ENCODE data around the gene SLC7A4.
"Not testable (repeated sequence)": the region's sequence is repeated elsewhere in the genome, so short reads cannot be mapped to it uniquely, and the experiment has no call there.

SLC7A4 gene

DNA sequence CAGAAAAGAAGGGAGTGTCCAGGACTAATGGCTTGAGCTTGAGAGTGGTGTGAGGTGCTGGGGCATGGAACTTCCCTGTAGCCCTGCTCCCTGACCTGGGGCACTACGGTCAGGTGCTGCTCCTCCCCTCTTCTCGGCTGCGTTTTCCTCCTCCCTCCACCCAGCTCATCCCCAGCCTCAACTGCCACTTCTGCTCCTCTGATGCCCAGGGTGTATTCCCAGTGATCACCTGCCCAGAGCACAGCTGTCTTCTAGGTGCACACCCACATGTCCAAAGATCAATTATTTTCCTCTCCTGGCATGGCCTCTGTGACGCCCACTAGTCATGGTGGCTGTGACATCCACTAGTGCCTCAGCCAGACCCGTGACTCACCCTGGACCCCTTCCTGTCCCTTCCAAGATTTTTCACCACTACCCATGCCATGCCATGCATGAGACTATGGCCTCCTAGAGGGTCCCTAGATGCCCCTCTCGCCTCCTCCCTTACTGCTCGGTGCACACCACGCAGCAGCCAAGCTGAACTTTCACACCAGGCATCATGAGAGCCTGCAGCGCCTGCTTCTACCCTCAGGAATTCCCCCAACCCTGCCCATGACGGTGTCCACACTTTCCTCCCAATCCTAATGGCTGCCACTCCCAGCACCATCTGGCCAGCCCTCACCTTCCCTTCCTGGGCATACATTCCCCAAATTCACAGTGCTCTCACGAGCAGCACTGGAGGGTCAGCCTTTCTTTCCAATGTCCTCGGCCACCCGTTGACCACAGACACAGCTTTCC is 15.5 kb downstream of the SLC7A4 start:
- DNase-seq (ENCODE audit: low read depth in 2 of 2), result no peak

GRCh38 chr22:21015466-21016006 is 16.8 kb downstream of the SLC7A4 start:
- DNase-seq (ENCODE audit: low read depth in 2 of 2), result no peak

GRCh38 chr22:21014726-21015465 is 17.5 kb downstream of the SLC7A4 start, which contains the start of gene P2RX6:
Gene P2RX6 (plus strand): TSS chr22:21015165. CDS start chr22:21015175, 10 bp downstream.
- DNase-seq (ENCODE audit: low read depth in 2 of 2), result no peak

DNA sequence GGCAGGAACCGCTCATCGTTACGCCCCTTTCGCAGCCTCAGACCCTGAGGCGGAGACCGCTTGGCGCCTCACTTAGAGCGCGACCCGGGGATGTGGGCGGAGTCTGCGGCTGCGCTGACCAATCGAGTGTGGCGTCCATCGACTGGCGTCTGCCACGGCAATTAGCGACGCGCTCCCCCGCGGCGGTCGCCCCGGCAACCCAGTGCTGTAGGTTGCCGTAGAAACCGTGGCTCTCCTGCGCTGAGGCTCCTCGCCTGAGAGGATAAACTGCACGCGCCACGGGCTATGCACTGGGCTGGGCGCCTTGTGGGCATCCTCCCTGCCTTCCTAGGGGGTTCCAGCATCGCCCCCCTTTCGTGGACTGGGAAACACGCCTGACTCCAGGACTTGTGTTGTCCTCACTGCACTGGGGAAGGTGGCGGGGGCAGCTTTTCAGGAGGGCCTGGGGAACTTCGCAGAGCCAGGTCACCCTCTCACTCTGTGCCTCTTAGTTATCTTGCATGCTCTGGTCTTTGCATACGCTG is 18.1 kb downstream of the SLC7A4 start:
- DNase-seq (ENCODE audit: low read depth in 2 of 2), result peak; percentile 62 to 67

GRCh38 chr22:21013657-21014201 is 18.6 kb downstream of the SLC7A4 start:
- no peak for DNase-seq (ENCODE audit: low read depth in 2 of 2)

DNA sequence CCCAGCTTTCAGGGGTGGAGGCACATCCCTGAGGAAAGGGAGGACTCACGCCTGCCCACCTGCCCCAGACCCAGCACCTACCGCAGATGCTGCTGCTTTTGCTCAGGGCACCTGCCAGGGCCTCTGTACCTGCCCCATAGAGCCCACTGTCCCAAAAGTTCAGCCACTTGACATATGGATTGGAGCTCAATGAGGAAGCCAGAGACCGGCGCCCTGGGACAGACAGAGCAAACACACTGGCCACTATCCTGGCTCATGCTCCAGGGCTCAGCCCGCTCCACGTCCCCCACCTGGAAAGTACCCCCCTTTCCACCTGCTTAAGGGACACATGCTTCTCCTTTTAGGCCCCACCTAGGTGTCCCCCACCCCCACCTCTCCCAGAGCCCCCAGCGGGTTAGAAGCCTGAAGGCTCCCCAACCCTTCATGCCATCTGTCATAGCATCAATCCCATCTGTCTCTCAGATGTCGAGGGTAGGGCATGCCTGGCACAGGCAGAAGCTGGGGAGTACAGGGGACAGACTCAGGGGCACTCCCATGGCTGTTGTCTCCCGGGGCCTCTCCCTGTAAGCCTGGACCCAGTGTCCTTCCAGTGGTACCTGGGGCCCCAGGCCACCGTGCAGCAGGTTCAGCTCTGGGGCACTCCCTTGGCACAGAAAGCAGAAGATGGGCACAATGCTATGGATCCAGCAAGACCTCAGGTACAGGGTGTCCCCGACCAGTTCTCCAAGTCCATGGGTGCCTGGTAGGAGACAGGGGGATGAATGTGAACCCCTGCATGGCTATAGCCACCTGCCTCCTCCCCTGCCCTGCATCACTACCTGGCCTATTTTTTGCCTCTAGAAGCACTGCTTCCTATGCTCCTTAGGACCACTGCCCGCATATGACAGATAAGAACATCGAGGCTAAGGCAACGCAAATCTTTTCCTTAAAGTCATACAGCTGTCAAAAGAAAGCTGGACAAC is 19.6 kb downstream of the SLC7A4 start:
- no peak for DNase-seq (ENCODE audit: low read depth in 2 of 2)

DNA sequence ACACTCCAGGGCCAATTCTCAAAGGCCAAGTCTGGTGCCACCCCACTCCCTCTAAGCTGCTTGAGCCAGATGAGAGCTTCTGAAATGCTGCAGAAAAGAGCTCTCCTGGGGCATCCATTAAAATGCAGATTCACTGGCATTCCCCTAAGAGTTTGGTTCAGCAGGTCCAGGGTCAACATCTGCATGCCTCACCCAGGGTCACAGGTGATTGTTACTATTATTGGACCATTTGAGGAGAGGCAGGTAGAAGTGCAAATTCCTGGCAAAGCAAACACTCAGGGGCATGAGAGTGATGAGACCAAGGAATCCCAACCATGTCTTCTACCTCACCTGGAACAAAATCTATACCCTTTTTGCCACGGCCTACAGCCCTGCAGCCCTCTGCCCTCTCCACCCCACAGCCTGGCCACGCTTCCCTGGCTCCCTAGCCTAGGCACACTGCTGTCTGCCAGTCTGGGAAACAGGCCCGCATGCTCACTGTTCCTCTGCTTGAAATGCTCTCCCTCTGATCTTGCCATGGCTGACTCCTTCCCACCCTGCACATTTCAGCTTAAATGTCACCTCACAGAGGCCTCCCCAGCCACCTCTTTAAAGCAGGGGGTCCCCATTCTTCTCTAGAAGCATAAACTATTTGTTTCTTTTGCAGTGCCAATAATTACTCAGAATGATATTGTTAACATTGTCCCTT is 21.8 kb downstream of the SLC7A4 start:
- DNase-seq (ENCODE audit: low read depth in 2 of 2), result no peak

DNA sequence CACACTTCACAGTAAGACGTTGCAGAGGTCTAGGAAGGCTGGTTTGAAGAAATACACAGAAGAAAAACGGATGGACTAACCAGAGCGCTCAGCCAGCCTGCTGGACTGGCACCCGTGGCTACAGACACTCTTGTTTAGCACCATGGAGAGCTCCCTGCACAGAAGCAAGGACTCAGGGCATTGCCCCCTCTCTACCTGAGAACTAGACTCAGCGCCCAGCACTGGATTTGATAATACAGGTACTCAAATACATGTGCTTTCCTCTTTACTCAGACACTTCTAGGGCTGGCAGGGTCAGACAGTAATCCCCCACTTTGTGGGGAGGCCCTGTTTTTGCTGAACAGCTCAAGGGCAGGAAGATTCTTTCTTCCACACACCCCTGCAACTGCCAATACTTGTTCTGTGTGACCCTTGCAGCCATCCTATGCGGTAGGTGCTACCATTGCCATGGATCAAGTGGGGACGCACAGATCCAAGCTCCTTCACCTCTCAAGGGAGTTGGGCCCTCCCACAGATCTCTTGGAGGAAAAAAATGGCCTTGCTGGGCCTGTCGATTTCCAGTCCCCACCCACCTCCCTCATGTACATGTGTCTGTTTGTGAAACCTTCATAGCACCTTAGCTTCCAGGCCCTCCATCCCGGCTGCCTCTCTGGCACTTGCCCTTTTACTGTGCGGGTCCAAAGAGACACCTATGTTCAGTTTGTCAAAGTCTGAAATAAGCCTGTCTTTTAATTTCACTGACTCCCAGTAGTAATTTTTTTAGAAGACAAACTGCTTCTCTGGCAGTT is 22.5 kb downstream of the SLC7A4 start:
- no peak for DNase-seq (ENCODE audit: low read depth in 2 of 2)

DNA sequence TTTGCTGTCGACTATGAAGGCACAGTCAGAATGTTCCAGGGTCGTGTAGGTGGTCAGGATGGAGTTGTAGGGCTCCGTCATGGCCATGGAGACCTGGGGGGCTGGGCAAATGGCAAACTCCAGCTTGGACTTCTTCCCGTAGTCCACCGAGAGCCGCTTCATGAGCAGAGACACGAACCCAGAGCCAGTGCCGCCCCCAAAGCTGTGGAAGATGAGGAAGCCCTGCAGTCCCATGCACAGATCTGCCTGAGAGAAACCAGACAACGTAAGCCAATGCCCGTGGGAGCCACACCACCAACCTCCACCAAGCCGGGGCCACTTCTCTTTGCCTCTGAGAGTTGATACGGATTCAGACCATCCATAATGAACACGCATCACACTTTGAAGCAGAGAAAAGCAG is 23.2 kb downstream of the SLC7A4 start:
- DNase-seq (ENCODE audit: low read depth in 2 of 2), result not testable (repeated sequence)

DNA sequence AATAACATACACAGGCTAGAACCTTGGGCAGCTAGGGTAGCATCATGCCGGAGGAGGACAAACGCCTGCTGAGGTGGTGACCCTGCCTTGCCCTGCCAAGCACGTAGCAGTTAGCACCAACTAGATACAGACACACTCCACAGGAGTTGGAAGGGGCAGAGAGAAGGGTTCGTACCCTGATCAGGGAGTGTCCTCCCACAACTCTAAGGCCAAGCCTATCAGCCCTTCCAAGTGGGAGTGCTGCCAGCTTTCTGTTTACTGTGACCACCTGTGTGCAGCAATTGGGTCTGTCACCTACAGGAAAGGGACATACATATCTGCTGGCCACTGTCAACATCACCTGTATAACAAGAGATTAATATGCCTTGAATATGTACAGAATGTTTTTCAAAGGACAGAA is 28.6 kb downstream of the SLC7A4 start:
- no peak for DNase-seq (ENCODE audit: low read depth in 2 of 2)

GRCh38 chr22:21001601-21002325 is 30.6 kb downstream of the SLC7A4 start, which contains the start of gene THAP7:
Gene THAP7 (minus strand): TSS chr22:21002118. CDS start chr22:21001911, 207 bp downstream.
- peak; percentile 93 to 94 for DNase-seq (ENCODE audit: low read depth in 2 of 2)

- no peak for DNase-seq (ENCODE audit: low read depth in 2 of 2)
Measured at GRCh38 chr22:21000987-21001600, 31.3 kb downstream of the SLC7A4 start.

DNA sequence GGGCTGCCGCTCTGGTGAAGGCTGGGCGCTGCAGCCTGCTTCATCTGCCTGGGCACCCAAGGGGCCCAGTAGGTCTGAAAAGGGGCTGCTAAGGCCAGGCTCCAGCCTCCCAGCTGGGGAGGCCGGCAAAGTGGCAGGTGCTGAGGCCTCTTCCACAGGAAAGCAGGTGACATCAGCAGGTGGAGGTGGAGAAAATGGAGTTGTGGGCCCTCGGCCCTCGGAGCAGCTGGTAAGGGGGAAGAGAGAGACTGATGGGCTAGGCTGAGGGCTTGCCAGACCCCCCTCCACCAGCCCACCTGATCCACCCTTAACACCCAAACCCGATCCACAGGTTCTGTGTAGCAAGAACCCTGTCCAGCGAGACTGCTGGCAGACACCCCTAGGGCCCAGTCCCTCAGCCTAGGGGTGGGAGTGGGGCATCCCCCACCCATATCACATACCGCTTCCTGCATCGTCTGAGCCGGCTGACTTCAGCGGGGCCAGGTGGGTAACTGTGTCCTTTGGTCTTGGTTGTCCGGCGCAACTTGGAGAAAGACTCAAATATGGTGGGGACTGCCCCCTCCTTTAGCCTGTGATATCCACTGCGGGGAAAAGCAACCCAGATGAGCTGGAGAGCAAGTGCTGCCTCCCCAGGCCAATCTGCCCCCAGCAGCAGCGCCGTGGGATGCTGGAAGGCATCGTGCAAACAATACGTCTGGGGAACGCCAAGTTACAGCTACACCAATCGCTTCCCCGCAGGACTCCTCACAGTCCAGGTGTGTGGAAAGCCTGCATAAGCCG is 32.0 kb downstream of the SLC7A4 start:
- no peak for DNase-seq (ENCODE audit: low read depth in 2 of 2)

DNA sequence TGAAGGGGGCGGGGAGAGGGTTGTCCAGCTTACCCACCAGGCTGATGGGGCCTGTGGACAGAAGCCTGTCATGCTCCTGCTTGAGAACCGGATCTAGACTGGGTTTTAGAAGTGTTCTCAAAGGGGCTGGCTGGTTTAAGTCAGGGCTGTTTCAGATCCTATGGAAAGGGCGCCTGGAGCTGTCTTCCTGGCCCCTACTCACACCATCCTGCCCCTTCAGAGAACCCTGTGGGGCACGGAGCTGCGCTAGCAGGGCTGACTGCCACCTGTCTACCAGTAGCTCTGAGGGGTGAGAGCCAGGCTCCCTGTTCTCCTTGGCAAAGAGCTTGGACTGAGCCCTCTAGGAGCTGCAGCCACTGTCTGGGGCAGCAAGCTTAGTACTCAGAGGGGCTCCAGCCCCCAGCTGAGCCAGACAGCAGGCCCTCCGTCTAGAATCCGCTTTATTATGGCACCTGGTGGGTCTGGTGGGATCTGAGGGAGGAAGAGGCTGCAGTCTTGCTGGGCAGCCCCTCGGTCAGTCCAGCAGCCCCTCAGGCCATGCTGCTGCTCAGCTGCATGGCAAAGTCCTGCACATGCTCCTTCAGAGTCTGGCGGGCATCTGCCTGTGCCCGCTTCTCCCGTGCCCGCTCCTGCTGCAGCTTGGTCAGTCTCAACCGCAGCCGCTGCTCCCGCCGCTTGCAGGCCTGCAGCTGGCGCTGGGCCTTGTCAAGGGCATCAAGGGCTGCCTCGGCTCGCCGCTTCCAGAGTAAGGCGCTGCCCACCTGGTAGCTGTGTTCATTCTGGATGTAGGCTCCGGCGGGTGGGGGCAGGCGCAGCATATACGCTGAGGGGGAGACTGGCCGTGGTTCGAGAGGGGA is 32.8 kb downstream of the SLC7A4 start:
- no peak for DNase-seq (ENCODE audit: low read depth in 2 of 2)

GRCh38 chr22:20998411-20999336 is 33.7 kb downstream of the SLC7A4 start:
- DNase-seq (ENCODE audit: low read depth in 2 of 2), result no peak
